ENCODE measurements around the gene SLFN14.
"Not testable (repeated sequence)": the region's sequence is repeated elsewhere in the genome, so short reads cannot be mapped to it uniquely, and the experiment has no call there.

The SLFN14 gene

DNA sequence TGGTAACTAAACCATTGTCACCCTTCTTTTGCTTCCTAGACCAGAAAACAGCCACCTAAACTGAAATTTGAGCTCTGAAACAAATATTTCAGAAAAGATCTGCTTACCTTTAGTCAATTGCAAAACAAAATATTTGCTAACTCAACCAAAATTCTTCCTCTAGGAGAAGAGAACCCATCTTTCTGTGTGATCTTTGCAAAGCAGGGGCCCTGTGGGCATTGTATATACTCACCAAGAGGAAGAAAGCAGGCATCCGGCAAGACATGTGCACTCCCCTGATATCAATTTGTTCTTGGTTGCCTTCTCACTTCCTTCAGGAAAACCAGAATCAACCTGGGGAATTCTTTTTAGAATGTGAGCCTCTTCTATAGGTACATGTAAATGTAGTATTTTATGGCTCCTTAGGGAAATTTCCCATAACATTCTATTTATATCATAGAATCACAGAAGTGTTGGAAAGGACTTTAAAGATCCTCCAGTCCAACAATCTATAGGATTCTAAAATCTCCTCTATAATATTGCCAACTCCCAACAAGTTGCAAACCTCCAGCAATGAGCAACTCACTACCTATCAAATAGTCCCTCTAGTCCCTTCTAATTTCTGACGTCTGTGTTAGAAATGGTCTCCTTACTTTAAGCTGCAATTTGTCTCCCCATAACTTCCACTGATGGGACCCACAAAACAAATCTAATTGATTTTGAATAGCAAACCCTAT, 966 bp downstream of the SLFN14 start:
- no peak for DNase-seq (ENCODE audit: low spot score)

GRCh38 chr17:35557353-35557752, 3.3 kb downstream of the SLFN14 start:
- no peak for DNase-seq (ENCODE audit: low spot score)

- no peak for DNase-seq (ENCODE audit: low spot score)
Measured at GRCh38 chr17:35555691-35556090, 4.9 kb downstream of the SLFN14 start.

DNA sequence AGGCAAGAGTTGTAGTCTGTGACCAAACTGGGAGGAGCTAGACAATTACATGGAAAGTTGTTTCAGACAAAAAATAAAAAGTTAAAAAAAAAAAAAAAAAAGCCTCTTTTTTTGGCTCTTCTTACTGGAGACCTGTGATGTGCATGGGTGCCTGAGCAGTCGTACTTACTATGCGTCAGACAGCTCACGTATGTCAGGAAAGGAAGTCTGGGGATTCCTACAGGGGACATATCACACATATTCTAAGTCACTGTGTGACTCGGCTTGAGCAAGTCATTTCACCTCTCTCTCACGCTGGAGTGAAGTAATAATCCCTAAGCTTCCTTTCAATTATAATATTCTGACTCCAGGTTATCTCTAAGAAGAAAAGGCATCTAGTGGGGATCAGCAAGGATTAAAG, 6.0 kb downstream of the SLFN14 start:
- DNase-seq (ENCODE audit: low spot score) = no peak

- DNase-seq (ENCODE audit: low spot score) = no peak
Measured at GRCh38 chr17:35553310-35553709, 7.3 kb downstream of the SLFN14 start.

DNA sequence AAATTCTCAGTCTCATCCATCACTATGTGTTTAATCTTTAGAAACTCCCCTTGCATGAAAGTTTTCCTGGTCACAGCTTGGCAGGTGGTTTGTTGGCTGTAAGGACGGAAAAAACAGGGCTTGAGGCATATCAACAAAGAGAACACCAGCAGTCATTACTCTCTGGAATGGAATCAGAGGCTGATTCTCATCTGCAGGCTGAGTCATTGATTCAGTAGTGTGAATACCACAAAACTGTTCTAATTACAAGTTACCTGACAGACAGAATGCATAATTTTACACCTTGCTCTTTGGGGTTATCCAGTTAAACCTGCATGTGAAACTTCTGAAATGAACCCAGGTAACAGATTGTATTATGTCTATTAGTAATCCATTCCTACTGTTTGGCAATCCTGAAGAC, 11.6 kb downstream of the SLFN14 start:
- no peak for DNase-seq (ENCODE audit: low spot score)

DNA sequence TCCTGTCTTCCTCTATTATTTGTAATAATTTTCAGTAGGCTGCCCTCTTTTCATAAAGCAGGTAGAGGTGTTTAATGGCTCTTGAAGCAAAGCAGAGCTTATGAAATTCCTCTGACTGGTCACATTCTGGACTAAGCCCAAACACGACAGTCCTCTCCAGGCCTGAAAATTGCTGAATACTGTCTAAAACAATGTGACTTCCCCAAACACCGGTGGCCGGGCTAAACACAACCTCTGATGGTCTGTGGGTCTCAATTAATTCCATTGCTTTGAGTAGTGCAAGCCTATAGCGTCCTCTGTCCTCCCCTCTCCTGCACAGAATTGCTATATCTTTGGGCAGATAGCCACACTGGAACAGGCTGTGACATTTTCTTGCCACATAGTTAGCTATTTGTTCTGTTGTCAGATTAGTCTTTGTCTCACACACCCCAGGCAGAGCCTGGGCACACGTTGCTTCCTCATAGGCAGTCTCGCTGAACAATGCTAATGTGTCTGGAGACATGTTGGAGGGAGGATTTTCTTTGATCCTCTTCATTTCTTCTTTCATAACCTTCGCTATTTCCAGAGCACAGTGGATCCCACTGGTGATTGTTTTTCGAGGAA, 12.3 kb downstream of the SLFN14 start:
- peak; percentile 23 for DNase-seq (ENCODE audit: low spot score)

GRCh38 chr17:35546487-35546886, 14.1 kb downstream of the SLFN14 start:
- no peak for DNase-seq (ENCODE audit: low spot score)

- DNase-seq (ENCODE audit: low spot score) = no peak
Measured at GRCh38 chr17:35545150-35545549, 15.5 kb downstream of the SLFN14 start.

GRCh38 chr17:35543856-35544255, 16.8 kb downstream of the SLFN14 start:
- DNase-seq (ENCODE audit: low spot score) = no peak

GRCh38 chr17:35542990-35543389, 17.6 kb downstream of the SLFN14 start:
- DNase-seq (ENCODE audit: low spot score) = no peak

DNA sequence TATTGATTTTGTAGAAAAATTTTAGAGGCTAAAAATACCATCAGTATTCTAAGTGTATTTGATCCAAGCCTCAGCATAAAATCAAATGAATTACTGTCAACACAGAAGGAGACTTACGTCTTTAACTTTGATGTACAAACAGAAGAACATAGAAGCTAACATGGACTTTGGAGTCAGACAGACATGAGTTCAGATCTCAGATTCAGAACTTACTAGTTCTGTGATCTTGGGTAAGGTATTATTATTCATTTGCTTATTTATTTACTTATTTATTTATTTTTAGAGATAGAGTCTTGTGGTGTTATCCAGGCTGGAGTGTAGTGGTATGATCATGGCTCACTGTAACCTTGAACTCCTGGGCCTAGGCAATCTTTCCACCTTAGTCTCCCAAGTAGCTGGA, 19.2 kb downstream of the SLFN14 start:
- no peak for DNase-seq (ENCODE audit: low spot score)

- DNase-seq (ENCODE audit: low spot score) = no peak
Measured at GRCh38 chr17:35540589-35541404, 19.8 kb downstream of the SLFN14 start.

- no peak for DNase-seq (ENCODE audit: low spot score)
Measured at GRCh38 chr17:35539659-35540026, 21.0 kb downstream of the SLFN14 start.

DNA sequence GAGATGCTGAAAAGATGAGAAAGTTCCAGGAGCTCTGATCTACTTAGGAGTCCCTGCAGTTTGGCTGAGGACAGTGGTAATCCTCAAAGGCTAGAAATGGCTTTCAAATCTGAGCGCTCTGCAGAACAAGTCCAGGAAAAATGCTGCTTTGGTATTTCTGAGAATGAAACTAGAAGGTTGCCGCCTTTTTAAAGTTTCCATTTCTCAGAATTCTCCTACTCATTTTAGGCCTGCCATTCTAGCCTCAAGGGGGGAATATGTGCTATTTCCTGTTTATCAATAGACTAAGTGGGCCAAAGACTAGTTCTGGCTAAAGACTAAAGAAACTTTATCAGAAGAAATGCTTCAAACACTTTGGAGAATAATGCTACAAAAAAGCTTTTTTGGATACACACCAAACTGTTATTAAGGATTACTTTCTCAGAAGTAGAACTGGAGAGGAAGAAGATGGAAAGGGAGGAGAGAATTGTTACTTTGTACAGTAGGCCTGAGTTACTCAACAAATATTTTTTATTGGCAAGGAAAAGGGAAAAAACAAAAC, 22.9 kb downstream of the SLFN14 start, which contains the start of gene SLFN12L:
TSS of gene SLFN12L (minus strand) at position 78 of the 541 bp plus-strand sequence. CDS start 15,314 bp downstream, outside the sequence.
- no peak for DNase-seq (ENCODE audit: low spot score)

DNA sequence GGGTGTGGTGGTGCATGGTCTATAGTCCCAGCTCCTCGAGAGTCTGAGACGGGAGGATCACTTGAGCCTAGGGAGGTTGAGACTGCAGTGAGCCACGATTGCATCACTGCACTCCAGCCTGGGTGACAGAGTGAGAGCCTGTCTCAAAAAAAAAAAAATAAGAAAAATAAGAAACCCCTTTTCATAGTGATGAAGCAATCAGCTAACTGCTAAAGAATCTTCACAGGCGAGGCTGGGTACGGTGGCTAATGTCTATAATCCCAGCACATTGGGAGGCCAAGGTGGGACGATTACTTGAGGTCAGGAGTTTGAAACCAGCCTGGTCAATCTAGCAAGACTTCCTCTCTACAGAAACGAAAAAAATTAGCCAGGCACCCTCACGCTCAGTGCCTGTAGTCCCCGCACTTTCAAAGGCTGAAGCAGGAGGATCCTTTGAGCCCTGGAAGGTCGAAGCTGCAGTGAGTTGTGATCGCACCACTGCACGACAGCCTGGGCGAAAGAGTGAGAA, 23.9 kb downstream of the SLFN14 start:
- DNase-seq (ENCODE audit: low spot score) = no peak

DNA sequence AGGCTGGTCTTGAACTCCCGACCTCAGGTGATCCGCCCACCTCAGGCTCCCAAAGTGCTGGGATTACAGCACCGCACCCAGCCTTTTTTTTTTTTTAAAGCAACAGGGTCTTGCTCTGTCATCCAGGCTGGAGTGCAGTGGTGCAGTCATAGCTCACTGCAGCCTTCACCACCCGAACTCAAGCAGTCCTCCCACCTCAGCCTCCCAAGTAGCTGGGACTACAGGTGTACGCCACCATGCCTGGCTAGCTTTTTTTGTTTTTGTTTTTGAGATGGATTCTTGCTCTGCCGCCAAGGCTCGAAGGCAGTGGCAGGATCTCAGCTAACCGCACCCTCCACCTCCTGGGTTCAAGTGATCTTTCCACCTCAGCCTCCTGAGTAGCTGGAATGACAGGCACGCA, 25.2 kb downstream of the SLFN14 start:
- DNase-seq (ENCODE audit: low spot score) = not testable (repeated sequence)

DNA sequence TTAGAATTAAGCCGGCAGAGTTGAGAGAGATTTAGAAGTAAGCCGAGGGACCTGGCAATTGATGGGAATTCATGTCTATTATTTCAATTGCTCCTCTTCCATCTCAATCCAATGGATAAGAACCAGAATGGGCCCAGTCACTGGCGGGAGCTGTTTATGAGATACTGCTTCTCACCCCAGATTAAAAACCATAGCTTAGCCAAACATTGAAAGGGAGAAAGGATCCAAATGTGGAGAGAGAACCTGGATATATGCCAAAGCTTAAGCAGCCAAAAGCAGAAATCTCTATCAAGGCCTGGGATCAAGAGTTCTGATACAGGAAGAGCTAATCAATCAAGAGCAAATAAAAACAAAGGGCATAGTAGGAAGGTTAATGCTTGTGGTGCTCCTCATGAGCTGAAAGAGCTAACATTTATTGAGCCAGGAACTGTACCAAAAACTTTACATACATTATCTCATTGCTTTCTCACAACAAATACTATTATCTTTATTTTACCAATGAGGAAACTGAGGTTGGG, 26.0 kb downstream of the SLFN14 start:
- no peak for DNase-seq (ENCODE audit: low spot score)

DNA sequence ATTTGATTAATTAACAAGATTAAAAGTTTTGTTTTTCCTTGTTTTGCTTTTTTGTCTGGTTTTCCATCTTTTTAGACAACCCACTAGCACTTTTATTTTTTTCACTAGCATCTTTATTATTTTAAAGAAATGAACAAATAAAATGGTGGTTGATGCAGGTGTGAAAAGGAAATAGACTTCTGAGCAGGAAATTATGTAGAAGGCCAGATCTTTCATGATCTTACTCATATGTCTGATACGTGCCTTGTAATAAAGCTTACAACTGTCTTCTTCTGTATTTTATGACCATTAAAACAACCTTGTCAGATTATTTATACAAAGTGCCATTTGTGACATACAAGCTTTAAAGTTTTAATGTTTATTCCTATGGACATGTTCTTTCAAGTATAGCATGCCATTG, 29.5 kb downstream of the SLFN14 start:
- DNase-seq (ENCODE audit: low spot score) = no peak

GRCh38 chr17:35529866-35530265, 30.8 kb downstream of the SLFN14 start:
- DNase-seq (ENCODE audit: low spot score) = no peak

GRCh38 chr17:35529326-35529725, 31.3 kb downstream of the SLFN14 start:
- DNase-seq (ENCODE audit: low spot score) = not testable (repeated sequence)

- DNase-seq (ENCODE audit: low spot score) = no peak
Measured at GRCh38 chr17:35523296-35523695, 37.3 kb downstream of the SLFN14 start.
